ENCODE measurements around the gene NELL1. TPM values are rescaled to one million over a fixed set of nuclear protein-coding genes. Genes with fewer than 3 reads are reported as not detected.

The NELL1 gene
- total and polyA plus RNA-seq, 2 experiments from 2014 or later: 1.6 TPM; not detected in 1

DNA sequence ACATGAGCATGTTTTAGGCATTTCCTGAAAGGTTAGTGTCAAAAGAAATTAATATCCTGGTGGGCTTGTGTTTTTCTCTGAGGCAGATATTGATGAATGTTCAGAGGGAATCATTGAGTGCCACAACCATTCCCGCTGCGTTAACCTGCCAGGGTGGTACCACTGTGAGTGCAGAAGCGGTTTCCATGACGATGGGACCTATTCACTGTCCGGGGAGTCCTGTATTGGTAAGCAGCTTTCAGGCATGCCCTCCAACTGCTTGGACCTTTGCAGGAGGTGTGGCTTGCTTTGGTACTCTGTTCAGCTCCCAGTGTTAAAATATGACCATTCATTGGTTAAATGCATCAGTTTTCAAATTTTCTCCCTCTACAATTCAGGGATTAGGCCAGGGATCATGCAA is 864.9 kb downstream of the NELL1 start:
- Mint-ChIP-seq H3K27me3 (ENCODE audit: insufficient read depth, low read depth, poor library complexity) (no peaks in the 10 kb centered on the region), H3K4me1 (no peaks in the 10 kb centered on the region), H3K27ac (no peak overlapping the region), H3K36me3 (ENCODE audit: low read depth) (no peaks in the 10 kb centered on the region), H3K9me3 (no peaks in the 10 kb centered on the region), H3K4me3 (no peak overlapping the region)
- Histone ChIP-seq H3K79me2 (replicated peaks; ENCODE audit: insufficient read depth) (no peaks in the 10 kb centered on the region), H3K4me1 (ENCODE audit: insufficient read depth) (no peaks in the 10 kb centered on the region), H3K4me3 (no peak overlapping the region), H3K9me2 (ENCODE audit: insufficient read depth) (no peaks in the 10 kb centered on the region), H3K4me2 (no peak overlapping the region), H3K36me3 (ENCODE audit: insufficient read depth) (no peaks in the 10 kb centered on the region), H4K20me1 (replicated peaks; ENCODE audit: insufficient read depth) (no peaks in the 10 kb centered on the region), H2AFZ (no peak overlapping the region), H3K27me3 (ENCODE audit: insufficient read depth) (no peaks in the 10 kb centered on the region), H3F3A (replicated peaks; ENCODE audit: low read depth) (no peaks in the 10 kb centered on the region), H3K27ac (ENCODE audit: low read depth) (no peak overlapping the region)
- ATAC-seq: no peak
- TF ChIP-seq CREB1 (CRISPR knock-in tag; IDR thresholded peaks at IDR 0.05; ENCODE audit: low read depth) (no peak), CTCF (conservative IDR thresholded peaks at IDR 0.05; ENCODE audit: low read depth in 2 of 2) (no peak), REST (IDR thresholded peaks at IDR 0.05; ENCODE audit: unreplicated experiment) (no peak), ZNF114 (CRISPR knock-in tag; IDR thresholded peaks at IDR 0.05) (no peak), ZNF462 (CRISPR knock-in tag; IDR thresholded peaks at IDR 0.05) (no peak), EZH2 (IDR thresholded peaks at IDR 0.05; ENCODE audit: low read depth, unreplicated experiment) (no peak), ZNF331 (CRISPR knock-in tag; IDR thresholded peaks at IDR 0.05; ENCODE audit: low read depth) (no peak), NANOG (IDR thresholded peaks at IDR 0.05; ENCODE audit: borderline replicate concordance) (no peak), STAT1 (IDR thresholded peaks at IDR 0.05; ENCODE audit: unreplicated experiment) (no peak), JUNB (IDR thresholded peaks at IDR 0.05; ENCODE audit: unreplicated experiment) (no peak), EZH2phosphoT487 (IDR thresholded peaks at IDR 0.05; ENCODE audit: unreplicated experiment) (no peak), POLR2AphosphoS5 (IDR thresholded peaks at IDR 0.05; ENCODE audit: low read depth) (no peak)
- TF ChIP-seq, protein P1, sequence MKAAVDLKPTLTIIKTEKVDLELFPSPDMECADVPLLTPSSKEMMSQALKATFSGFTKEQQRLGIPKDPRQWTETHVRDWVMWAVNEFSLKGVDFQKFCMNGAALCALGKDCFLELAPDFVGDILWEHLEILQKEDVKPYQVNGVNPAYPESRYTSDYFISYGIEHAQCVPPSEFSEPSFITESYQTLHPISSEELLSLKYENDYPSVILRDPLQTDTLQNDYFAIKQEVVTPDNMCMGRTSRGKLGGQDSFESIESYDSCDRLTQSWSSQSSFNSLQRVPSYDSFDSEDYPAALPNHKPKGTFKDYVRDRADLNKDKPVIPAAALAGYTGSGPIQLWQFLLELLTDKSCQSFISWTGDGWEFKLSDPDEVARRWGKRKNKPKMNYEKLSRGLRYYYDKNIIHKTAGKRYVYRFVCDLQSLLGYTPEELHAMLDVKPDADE (IDR thresholded peaks at IDR 0.05): no peak
- no peak for DNase-seq (ENCODE audit: low spot score)

All from GM23338 (cell line).